22Rv1 (cell line): ENCODE data around the gene EIF2S1.

Source experiments
- ZFX ChIP-seq: fragments of 450-650 bp; IDR thresholded peaks from 2 replicates; pipeline ENCODE4 v1.6.1; 2017; ENCODE audit warnings: antibody characterized with exemption, borderline replicate concordance
- TF ChIP-seq, protein P1 (sequence below): fragments of 450-650 bp; IDR thresholded peaks from 2 replicates; pipeline ENCODE4 v1.5.1; 2017; ENCODE audit warnings: mild to moderate bottlenecking

DNA sequence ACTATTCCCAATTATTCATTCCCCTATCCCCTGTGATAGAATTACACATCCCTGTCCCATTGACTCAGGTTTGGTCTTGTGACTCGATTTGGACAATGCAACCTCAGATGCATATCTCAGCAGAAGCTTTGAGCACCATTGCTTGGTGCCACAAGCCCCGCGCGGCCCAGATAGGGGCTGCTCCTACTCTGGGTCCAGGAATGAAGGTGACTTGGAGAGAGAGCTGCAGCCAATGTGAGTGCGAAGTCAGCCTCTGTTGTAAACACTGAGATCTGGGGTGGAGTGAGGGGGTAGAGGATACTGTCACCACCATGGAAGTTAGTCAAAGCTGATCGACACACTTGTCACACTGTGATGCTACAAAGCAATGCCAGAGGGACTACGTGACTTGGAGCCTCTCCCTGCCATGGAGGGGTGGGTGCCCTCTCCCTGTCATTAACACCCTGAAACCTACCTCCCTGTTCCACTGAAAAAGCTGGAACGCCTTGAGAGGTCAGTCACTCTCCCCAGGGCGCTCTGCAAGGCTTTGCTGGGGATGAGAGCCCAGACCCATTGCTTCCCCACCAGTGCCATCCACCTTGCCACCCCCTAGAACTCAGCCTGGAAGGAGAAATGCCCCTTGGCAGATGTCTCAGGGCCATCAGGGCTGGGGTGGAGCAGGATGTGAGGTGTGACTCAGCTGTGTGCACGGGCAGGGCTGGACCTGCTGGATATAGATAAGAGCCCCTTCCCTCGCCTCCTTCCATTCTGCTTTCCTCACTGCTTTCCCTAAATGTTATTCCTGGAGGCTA is 58.5 kb downstream of the EIF2S1 start:
- TF ChIP-seq, protein P1, sequence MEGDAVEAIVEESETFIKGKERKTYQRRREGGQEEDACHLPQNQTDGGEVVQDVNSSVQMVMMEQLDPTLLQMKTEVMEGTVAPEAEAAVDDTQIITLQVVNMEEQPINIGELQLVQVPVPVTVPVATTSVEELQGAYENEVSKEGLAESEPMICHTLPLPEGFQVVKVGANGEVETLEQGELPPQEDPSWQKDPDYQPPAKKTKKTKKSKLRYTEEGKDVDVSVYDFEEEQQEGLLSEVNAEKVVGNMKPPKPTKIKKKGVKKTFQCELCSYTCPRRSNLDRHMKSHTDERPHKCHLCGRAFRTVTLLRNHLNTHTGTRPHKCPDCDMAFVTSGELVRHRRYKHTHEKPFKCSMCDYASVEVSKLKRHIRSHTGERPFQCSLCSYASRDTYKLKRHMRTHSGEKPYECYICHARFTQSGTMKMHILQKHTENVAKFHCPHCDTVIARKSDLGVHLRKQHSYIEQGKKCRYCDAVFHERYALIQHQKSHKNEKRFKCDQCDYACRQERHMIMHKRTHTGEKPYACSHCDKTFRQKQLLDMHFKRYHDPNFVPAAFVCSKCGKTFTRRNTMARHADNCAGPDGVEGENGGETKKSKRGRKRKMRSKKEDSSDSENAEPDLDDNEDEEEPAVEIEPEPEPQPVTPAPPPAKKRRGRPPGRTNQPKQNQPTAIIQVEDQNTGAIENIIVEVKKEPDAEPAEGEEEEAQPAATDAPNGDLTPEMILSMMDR, result no peak
- no peak for TF ChIP-seq ZFX
